ENCODE data around the gene NDUFA11.

Gene NDUFA11

DNA sequence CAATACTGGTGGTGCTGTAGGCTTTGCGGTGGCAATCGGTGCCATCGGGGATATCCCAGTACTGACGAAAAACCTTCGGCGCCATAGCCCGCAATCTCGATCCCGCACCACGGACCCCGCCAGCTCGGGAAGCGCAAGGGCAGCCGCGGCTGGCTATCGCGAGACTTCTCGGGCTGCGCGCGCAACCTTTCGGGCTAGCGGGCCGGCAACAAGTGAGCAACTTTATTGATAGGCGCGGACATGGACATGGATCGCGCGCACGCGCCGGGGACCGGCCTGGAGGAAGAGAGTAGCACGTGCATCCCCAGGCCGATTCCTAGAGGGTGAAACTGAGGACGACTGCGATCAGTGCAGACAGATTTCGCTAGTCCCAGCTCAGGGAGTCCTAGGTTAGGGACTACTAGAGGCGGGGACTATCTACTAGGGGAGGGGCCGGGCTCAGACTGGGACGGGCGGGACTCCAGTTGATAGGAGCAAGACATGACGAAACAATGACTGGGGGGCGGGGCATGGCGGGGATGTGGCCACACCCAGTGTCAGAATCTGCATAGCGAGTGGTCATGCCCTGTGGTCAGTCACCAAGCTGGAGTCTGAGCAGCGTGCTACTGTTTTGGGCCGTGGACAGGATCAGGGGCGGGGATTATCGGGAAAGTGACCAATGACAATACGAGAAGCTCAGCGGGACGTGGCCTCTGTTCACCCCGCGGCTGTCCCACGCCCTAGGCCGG is at the start of gene NDUFA11:
Gene NDUFA11, minus strand, starts transcription at position 167 of the 728 bp plus-strand sequence. Its CDS starts 82 bp downstream, at position 85.
- DNase-seq, result peak; percentile 93

DNA sequence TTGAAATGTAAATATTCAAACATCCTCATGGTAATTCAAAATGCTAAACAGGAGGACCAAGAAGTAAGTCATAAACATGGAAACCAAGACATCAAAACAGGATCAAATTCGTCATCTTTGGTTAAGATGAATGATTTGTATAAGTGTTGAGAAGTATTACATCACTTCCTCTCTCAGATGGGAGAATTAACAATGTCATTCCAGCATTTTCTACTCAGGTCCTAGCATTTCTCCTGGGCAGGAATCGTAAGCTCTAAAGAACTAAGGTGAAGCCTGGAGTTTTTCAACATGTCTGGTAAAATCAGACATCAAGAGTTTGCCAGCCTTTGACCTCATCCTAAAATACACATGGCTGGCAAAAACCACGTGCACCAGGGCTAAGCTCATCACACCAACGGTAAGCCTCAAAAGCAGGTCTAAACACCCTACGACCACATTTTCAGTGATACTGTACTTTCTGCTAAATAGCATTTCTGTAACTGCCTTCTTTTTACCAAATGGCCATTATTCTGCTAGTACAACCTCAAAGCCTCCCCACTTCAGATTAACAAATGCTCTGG is 49.5 kb upstream of the NDUFA11 start:
- no peak for DNase-seq

DNA sequence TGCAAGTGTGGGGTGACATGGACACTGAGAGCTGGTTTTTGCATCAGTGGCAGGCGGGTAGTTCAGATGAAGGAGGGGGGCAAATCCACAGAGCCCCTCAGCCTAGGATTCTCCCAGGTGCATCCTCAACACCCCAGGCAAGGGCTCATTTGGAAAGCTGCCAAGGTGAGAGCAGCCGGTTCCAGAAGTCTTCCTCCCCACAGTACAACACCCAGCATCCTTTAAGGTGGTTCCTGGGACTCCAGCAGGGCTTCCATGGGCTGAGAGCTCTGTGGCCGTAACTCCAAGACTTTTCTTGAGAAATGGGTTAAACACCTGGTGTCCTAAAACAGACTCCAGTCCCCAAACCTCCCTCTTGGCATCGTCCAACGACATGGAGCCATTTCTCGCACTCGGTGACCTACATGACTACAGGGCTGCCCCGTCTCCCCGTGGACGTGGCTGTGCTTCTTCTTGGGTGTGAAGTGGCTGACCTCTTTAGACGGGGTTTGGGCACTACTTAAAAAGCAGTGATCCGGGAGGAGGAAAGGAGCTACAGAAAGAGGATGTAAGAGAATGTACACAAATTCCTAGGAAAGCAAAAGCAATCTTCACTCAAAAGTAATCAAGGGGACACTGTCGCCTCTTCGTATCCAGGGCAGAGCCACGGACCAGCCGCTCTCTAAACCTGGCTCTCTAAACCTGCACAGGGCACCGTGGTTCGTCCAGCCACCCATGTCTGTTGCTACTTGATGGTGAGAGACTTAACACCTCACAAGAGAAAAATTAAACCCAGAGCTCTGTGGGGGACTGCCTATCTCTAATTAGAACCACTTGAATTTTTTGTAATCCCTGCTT is 48.8 kb upstream of the NDUFA11 start:
- DNase-seq, result peak; percentile 3

DNA sequence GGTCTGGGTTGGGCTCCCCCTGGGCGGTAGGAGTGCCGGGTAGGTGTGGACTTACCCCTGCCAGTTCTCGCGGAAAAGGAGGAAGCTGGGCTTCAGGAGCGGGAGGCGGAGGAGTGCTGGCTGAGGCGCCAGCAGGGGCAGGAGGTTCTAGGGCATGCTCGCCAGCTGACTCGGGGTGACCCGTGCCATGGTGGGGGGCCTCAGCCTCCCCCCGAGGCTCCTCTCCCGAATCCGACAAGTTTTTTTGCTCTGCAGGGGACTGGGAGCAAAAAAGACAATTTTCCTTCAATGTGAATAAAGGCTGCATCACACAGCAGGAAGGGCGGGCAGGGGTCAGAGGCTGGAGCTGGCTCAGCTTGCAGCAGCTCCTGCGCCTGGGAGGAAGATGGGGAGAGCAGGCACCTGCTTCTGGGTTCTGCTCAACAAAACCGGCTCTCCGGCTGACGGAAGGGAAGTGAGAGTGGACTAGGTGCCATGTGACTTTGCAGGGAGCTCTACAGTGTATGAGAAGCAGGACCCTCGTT is 47.8 kb upstream of the NDUFA11 start:
- no peak for DNase-seq

DNA sequence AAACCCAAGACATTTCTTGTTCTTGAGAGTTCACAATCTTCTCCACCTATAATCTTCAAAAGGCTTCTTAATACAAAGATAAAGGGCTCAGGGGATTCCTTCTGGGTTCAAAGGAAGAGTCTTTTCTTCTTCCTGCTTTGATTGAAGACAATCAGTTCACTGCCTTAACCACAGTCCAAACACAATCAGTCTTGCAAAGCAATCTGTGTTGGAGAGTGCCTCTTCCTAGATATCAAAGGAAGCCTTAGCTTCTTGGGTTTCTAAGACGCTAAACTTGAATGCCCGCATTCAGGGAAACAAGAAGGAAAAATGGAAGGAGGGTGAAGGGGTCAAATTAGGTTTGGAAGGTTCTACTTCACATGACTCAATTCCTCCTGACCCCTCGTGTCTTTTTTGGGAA is 47.2 kb upstream of the NDUFA11 start:
- no peak for DNase-seq

DNA sequence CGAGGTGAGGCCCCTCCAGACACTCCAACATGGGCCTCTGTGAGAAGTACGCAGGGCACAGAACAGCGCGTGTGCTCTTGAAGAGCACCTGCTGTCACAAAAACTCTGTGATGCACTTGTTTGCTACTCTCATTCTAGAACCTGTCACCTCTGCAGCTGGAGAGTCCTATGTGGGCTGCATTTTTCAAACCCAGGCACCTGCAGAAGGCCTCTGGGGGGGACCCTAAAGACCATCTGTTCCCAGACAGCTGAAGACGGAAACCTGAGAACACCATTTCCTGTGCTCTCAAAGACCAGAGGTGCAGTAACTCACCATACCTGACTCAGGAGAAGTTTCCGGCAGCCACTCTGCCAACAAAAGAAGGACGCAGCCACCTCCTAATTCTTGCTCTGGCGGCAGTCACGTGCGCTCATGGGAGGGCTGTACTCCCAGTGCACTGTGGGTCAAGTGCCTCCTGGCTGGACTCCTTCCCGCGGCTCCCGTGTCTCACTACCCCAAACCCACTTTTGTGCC is 46.3 kb upstream of the NDUFA11 start:
- DNase-seq, result peak; percentile 78

DNA sequence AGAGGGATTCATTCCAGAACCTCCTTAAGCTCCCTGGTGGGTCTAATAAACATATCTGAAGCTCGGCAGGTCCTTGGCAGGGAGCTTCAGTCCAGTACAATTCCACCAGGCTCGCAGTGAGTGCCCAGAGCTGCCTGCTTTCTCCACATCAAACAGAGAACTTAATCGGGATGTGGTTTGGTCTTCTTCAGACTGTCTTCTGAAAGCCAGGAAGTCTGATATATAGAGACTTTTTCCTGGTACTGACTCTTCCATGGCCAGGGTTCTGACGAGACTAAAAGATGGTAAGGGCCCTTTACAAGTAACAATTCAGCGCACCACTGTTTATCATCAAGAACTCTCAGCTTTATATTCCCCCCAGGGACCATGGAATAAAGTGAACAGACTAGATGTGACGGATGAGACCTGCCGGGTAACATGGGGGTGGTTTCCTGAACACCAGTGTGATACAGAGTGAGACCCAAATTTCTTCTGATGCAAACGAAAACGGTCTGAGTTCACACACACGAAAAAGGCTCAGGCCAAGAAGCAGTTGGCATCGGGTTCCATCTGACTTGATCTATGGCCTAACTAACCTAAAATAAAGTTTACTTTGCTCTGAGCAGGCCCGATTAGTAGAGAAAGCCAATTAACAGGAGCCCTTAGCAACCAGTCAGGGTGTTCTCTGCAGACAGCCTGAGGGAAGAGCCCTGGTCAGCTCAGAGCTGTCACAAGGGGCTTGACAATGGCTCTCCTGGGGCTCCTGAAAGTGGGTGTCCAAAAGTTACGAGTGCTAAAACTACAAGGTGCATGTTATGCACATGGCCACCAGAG is 45.4 kb upstream of the NDUFA11 start:
- no peak for DNase-seq

DNA sequence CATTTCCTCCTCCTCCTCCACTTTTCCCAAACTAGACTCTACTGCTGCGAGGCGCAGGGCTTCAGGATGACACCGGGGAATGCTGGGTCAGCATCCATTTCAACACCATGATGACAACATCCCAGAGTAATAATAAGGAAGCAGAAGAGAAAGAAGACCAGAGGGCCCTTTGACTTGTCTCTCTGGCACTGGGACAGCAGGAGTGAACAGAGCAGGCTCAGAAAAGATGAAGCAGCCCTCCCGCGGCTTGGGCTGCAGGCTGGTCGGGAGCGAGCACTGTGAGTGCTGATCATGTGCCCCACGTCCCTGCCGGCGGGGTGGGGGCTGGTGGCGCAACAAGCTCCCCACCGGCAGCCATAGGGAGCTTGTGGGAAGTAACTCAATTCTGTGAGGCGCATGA is 43.8 kb upstream of the NDUFA11 start:
- DNase-seq, result no peak

DNA sequence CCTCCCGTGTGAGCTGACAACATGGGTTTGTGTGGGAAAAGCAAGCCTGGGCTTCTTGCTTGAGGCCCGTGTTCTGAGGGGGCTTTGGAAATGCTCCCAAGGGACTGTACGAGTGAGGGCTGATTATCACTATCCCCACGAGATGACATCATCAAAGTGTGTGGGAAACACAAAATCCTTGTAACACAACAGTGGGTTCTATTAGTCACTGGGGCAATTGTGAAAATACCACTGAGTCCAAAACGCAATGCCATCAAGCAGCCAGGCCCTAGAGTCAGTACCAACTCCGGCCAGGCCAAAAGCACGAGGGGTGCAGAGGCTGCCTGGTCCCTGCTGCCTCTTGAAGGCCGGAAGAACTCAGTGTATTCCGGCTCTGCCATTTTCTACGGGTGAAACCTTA is 40.0 kb upstream of the NDUFA11 start:
- DNase-seq, result no peak

DNA sequence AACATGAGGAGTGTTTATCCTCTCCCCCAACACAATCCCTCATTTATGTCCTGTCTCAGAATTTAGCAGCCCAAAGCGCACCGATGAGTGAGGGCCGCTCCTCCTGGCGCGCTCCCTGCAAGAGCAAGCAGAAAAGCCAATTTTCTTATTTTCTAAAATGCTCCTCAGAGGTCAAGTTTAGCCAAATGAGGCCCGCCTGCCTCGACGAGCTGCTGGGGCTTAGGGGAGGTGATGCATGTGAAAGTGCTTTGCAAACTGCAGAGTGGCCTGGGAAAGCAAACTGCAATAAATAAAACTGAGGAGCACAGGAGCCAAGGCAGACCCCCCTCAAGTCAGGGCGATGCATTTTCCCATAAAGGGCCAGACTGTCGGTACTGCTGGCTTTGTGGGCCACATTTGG is 39.5 kb upstream of the NDUFA11 start:
- DNase-seq, result no peak

DNA sequence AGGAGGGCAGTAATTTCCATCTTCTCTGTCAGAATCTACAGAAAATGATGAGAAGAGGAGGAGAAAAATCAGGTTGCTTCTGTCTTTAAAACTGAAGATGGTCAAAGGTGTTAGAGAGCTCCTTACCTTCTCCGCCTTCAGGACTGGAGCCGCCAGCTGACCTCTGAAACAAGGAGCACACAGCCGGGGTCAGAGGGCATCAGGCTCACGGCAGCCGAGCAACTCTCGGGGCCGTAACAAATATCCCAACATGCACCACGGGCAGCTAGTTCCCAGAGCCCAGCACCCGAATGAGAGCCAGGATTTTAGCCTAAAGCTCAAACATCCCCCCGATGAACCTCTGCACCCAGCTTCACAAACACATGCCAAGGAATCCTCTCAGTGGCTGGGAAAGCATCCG is 38.1 kb upstream of the NDUFA11 start:
- DNase-seq, result no peak

DNA sequence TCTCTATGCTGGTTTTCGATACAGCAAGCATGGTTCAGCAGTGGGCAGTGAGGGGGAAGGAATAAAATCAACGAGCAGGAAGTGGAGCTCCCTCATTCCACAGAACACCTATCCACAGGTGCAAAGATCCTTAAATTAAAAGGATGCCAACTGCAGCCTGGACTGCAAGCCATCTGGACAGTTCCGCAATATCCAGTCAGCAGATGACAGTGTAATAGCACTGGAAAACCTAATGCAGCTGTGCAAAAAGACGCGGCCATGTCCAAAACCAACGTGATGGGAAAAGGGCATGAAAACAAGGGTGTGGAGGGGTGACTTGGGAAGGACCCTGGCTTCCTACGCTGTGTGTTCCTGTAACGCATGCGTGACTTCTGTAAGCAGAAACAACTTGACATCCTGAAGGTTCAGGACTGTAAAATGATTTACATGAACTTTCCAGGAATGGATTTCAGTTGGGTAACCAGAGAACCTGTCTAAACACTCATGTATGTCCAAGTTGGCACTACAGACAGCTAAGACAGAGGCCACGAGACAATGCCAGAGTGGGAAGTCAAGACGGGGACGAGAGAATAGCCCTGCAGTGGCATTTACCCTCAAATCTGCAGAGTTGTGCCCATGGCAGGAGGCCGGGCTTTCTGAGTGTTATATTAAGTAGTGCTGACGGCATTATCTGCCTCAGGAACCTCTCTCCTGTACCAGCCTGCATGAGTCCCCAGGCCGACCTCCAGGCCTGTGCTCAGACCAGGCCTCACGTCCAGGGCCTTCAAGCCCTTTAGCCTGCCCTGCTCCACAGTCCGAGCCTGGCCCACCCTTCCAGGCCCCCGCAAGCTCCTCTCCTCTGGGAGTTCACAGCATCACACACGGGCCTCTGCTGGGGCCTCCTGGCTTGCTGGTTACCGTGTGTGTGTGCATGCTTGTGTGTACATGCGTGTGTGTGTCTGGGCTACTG is 36.9 kb upstream of the NDUFA11 start:
- DNase-seq, result no peak

DNA sequence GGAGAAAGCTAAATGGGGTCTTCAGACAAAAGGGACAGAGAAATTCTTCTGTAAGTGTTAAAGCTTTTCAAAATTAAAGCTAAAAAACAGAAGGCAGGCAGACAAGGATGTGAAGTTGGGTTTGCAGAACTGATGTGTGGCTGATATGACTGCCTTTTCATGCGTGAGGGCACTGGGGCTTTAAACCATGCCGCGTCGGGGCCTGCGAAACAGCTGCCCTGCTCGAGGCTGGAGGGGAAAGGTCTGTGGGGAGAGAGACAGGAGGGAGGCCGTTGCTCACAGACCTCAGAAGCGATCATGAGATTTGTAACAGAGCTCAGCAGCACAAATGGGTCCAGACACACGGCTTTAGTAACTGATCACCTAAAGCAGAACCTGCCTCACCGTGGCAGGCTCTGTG is 34.0 kb upstream of the NDUFA11 start:
- DNase-seq, result no peak

DNA sequence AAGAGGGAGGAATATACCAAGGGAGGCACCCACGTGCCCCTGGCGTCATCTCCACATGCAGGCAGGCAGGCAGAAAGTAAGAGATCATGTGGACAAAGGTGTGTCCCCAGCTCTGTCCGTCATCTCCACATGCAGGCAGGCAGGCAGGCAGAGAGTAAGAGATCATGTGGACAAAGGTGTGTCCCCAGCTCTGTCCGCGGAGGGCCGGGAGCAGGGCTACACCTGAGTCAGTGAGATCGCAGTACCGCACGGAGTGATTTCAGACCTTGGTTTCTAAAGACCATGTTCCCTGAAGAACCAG is 32.7 kb upstream of the NDUFA11 start:
- DNase-seq, result no peak

DNA sequence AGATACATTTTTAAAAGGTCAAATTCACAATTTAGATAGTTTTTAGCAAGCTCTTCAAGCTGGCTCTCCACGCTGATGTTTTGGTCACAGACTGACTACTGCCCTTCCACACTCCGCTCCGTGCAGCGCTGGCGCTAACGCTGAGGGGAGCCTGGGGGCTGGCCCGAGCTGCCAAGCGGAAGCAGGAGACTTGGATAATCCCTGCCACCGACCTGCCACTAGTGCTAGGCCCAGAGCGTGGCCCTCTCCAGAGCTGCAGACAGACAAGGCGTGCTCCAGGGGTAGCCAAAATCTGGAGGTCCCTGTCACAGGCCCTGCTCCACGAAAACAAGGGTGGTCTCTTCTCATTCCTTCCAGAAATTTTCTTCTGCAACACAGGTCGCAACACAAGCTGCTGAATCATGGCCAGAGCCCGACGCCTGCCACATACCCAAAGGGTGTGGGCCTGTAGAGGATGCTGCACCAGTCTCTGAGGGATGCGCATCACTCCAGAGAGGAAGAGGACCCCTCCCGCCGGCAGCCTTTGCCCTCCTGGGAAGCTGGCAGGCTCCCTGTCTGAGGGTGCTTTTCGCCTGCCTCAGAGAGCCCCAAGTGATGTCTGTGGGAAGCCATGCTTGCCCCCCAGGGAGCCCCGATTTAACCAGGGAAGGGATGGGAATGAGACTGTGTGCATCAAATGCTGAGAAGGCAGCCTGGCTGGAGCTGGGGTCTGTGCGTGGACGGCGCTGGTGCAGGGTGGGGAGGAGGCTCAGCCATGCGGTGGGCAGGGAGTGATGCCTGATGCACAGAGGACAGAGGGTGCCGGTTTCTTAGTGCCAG is 32.1 kb upstream of the NDUFA11 start:
- no peak for DNase-seq

DNA sequence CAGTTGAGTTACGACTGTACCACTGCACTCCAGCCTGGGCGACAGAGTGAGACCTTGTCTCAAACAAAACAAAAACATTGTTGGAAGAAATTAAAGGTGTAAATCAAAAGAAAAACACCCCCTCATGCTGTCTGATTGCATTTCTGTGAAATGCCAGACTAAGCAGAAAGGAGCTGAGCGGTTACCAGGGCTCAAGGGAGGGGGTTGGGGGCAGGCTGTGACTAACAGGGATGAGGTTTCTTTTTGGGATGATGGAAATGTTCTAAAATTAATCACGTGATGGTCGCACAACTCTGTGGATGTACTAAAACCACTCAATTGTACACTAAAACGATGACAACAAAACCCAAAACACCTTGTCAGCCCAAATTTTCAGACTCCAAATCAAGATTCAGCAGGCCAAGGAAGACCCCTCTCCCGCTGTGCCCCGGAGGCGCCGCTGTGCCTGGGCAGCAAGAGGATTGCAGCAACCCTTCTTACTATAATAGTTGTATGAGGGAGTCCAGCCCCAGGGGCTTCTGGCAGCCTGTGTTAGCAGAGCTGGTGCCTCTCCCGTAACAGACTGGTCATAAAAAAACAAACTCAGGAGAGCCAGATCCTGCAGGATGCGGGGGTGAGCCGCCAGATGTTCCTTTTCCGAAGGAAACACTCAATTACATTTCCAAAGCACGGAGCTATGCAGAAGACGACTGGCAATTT is 31.3 kb upstream of the NDUFA11 start:
- no peak for DNase-seq

DNA sequence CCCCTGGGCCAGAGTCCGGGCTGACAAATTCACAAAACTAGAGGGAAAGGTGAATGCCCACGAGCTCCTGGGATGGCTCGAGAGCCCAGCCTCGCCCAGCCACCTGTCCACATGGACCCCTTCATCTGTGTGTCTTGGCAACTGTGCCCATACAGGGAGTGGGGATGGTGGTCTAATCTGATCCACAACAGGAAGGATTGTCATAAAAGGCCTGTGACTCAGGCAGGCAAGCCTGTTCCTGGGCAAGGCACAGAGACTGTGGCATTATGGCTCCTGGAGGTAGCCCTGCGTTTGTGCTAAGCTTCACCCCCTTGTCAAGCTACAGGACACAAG is 30.4 kb upstream of the NDUFA11 start:
- DNase-seq, result no peak

DNA sequence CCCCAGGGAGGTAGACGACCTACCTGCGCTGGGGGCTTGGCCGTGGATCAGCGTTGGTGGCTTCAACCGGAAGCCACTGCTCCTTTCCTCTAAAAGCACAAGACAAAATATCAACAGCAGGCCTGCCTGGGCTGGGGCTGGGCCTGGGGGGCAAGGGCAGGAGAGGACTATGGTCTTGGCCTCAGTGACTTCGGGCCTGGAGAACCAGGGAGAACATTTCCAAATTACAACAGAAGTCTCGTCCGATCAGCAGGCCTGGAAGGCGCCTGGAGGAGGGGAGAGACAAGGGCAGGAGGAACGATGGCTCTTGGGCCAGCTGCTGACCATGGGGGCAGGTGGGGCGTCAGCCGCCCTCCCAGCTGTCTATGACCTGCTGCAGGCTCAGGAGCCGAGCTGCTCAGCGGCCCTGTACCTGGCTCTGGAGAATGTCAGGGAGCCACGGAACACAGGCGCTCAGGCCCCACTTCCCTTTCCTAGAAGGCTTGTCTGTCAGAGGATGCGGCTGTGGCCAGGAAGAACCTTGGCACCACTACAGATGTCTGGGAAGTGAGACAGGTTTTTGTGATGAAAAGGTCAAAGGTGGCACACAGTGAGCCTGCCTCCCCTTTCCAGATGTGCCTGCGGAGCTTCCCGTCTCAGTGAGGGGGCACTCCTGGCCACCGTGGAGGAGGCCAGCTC is 29.9 kb upstream of the NDUFA11 start:
- DNase-seq, result no peak

DNA sequence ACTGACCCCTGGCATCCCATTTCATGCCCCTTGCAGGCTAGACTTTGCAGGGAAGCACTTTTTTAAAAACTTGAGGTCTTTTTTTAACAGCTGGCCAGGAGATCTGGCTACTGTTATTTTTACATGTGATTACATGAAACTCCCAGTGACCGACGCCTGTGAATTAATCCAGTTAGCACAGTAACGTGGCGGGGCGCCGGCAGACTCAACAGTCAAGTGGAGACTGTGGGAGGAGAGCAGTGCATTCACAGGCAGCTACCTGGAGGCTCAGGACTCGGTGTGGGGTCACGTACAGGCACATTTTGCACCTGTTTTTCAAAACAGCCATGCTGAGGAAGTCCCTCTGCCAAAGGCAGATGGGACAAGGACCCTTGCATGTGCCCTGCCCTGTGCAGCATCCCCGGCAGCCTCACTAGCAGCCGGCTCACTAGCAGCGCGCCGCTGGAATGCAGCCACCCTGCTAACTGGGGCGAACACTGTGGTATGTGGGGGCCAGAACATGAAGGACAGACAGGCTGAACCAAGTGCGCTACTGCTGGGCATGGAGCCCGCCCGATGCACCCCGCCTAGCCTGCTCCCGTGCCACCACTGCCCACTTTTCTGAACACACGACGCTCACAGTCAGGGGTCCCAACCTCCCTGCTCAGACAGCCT is 29.1 kb upstream of the NDUFA11 start:
- no peak for DNase-seq

Measured in NCI-H1105 treated with DMSO at 0.1 percent for 48 hours (cell line).